Superior temporal gyrus (tissue), 1 donor: ENCODE data around the gene FRMD4A.

Source experiments
- DNase-seq: peaks from one replicate; pipeline ENCODE4 v3.0.0-alpha.2; 2016; ENCODE audit errors: extremely low spot score

The FRMD4A gene

DNA sequence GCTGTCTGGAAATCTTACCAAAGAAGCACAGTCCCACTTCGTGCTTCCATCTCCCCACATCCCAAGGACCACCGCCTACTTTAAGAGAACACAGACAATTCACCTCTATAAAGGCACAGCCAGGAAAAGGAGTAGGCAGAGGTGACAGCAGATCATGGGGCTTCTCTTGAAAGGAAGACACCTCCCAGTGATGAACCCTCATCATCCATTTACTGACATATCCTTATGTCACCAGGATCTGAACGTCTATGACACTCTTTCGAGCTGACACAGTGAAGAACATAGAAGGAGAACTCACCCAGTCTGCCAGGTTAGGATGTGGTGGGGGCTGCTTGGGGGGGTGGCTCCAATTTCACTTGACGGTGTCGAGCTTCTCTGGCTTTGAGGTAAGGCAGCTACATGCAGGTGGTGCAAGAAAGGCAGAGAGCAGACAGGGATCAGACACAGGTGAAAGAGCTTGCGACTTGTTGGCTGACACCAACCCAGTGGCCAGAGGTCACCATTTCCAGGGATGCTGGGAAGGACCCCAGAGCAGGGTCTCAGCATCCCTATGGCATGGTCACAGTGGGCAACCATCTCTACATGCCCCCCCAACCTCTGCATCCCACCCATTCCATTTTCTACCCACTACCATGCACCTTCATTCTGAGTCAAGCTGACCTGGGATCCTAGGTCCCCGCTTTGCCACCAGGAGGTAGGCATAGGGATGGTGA lies 676.5 kb downstream of the FRMD4A start:
- DNase-seq, result no peak

DNA sequence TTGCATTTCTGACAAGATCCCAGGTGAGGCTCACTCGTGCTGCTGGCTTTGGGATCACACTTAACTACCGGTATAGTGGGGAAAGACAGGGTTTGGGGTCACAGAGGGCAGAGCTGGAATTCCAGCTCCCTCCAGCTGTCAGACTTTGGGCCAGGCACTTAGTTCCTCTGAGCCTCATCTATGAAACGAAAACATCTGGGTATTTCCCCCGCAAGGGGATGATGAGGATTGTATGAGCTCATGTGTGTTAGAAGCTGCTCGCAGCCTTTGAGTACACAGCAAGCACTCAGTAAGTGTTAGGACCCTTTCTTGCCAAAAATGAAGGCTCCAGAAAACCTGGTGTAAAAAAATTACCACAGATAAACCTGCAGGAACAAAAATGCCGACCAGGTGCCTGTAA lies 677.9 kb downstream of the FRMD4A start:
- no peak for DNase-seq

- DNase-seq, result no peak
These were observed 678.6 kb downstream of the FRMD4A start for GRCh38 chr10:13651969-13652720.

- no peak for DNase-seq
These were observed 679.8 kb downstream of the FRMD4A start for GRCh38 chr10:13650961-13651360.

DNA sequence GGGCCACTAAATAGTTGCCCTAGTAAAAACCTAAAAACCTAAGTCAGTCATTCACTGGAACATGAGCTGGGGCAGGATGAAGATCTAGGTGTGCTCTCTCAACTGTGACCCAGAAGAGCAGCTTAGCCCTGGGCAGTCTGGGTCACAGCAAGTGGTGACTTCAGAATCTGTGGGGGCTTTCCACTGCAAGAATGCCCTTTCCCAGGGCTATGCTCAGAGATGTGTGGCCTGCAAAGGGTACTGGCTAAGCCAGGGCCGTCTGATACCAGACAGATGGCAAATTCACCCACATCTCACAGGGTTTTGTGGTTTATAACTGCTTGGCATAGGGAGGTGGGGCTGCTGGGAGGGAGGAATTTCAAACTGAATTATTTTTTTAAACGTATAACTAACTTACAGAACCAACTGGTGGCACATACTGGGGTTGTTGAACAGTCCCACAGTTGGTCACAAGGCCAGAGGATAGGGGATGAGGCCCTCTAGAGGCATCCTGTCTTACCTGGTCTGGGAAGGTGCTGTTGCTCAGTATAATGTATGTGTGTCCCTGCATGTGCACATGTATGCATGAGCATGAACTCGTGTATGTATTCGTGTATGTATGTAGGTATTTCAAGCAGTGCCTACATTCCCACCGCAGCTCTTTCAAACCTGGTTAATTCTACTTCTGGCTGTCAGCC lies 680.7 kb downstream of the FRMD4A start:
- no peak for DNase-seq

- no peak for DNase-seq
These were observed 682.3 kb downstream of the FRMD4A start for GRCh38 chr10:13648425-13648824.

DNA sequence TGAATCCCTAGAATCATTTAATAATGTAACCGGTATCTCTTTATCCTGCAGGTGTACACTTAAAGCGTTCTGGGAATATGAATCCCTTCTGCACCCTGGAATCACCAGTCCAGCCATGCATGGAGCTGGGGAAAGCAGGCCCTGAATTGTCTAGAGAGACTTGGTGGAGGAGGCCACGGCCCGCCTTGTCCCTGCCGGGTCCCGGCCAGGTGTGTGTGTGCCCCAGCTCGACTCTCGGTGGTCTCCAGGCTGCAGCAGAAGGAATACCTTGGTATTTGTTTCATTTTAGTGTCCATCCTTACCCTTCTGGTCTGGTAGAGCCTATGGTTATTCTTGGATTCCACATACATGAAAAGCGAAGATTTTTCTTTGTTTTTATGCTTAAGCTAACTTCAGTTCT lies 685.9 kb downstream of the FRMD4A start:
- DNase-seq, result no peak

GRCh38 chr10:13643016-13643415 lies 687.7 kb downstream of the FRMD4A start:
- DNase-seq, result no peak

DNA sequence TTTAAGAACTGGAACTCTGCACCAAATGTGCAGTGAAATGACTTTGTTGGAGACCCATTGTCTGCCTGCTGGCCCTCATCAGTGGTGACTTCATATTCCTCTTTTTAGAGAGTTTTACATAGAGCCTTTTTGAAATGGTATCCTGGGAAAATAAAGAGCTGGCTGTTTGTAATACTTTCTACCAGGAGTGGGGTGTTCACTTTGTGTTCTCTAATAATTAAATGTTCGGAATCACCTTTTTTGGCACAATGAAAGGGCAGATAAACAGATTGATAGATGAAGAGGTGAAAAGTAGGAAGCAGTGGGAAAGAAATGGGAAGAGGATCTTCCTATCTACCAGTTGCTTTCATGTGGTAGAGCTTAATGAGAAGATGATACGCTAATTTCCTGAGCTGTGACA lies 688.4 kb downstream of the FRMD4A start:
- no peak for DNase-seq

DNA sequence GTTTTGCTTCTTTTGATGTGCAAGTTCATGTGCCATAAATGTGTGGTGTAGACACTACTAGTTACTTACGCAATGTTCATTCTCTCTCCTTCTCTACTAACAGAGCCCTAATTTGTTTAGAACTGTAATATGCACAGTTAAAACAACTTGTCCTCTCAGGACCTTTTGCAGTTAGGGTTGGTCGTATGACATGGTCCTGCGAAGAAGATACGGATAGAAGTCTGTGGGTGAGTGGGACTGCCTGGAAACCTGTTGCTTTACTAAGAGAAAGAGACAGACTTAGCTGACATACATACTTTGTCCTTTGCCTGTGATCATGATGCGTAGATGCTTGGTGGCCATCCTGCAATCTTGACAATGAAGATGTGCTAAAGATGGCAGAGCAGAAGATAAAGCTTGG lies 692.8 kb downstream of the FRMD4A start:
- no peak for DNase-seq

DNA sequence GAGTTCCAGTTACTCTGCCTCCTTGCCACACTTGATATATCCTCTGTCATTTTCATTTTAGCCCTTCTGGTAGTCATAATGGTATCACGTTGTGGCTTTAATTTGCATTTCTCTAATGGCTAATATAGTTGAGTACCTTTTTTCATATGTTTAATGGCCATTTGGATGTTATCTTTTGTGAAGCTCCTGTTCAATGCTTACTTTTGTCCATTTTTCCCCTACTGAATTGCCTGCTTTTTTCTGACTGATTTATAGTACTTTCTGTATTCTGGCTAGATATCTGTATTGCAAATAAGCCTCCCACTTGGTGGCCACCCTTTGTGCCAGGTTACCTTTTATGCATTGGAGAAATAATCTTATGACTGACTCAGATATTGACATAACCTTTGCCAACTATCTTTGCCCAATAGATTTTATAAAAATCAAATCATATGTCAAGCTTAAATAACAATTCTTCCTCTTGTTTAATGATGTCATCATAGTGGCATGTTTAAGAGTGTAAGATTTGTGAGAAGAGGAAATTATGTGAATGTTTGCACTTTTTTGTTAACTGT lies 693.3 kb downstream of the FRMD4A start:
- DNase-seq, result no peak

- DNase-seq, result no peak
These were observed 693.9 kb downstream of the FRMD4A start for GRCh38 chr10:13636776-13637175.

GRCh38 chr10:13634207-13634606 lies 696.5 kb downstream of the FRMD4A start:
- no peak for DNase-seq

- peak; percentile 53 for DNase-seq
These were observed 697.0 kb downstream of the FRMD4A start for GRCh38 chr10:13633689-13634088.

GRCh38 chr10:13632884-13633440 lies 697.8 kb downstream of the FRMD4A start:
- DNase-seq, result peak; percentile 35

DNA sequence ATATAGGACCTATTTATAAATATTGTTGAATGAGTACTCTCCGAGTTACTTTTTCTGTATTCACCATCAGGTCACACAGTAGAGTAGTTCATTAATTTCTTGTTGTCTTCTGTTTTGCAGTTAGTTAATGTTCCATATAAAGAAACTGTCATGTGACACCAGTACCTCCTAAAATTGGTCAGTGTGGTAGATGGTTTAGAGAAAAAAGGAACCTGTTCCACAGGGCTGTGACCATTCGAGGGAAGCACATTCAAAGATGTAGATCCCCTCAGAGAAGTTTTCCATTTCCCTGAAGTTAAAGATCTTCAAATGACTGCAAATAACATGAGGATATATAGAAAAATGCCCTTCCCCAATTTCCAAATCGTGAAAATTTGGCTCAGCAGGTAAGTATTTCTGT lies 698.3 kb downstream of the FRMD4A start:
- peak; percentile 46 for DNase-seq

DNA sequence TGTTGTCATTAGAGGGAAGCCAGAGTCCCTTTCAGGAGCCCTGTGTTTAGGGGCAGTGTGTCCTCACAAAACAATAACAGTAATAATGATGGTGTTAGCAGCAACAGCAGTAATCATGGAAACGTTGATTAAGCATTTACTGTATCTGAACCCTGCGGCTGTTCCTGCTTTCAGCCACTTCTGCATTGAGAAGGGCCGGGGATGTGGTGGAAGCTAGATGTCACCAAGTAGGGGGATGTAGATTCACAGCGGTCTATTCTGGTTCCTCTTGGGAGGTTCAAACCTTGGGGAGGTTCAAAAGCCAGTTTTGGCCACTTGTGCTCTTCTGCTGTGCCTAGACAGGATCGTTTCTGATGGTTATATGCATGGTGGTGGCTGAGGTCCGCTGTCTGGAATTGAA lies 699.1 kb downstream of the FRMD4A start:
- DNase-seq, result no peak

GRCh38 chr10:13630231-13630630 lies 700.5 kb downstream of the FRMD4A start:
- no peak for DNase-seq

DNA sequence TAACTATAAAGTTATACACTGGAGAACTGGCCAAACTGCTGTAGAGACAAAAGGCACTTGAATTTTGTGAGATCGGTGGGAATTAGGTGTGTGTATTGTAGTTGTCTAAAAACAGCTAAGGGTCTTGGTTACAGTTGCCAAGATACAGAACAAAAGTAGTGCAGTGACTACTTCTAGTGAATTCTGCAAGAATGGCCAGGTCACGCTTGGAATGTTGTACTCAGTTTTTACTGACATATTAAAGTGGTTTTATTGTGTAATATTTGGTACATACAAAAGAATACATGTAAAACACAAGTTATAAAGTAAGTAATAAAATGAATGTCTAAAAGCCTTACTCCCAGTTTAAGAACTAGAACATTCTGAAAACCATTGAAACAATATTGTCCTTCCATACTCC lies 701.6 kb downstream of the FRMD4A start:
- DNase-seq, result no peak

DNA sequence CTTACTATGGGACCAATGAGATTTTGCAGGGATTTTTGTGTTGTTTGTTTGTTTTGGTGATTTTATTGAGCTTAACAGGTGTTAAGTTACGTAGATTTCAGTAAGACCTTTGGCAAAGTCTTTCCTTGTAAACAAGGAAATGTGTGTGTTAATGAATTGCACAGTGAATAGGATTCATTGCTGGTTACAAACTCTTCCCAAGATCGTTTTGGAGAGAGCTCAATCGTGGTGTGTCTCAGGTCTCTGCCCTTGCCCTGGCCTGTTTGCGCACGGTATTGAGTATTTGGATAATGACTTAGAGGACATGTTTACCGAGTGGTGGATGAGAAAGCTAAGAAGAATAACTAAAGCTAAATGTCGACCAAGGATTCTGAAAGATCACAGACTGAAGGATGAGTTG lies 702.1 kb downstream of the FRMD4A start:
- no peak for DNase-seq

- no peak for DNase-seq
These were observed 703.0 kb downstream of the FRMD4A start for GRCh38 chr10:13627459-13628310.
